ENCODE results near the gene PAQR3. TPM values are rescaled to one million over a fixed set of nuclear protein-coding genes. Genes with fewer than 3 reads are reported as not detected.
"Not testable (repeated sequence)": the region's sequence is repeated elsewhere in the genome, so short reads cannot be mapped to it uniquely, and the experiment has no call there.

PAQR3 gene
- total and polyA plus RNA-seq, 5 donors from 2014 or later, result 6.5 to 23.5 (median 11.2) TPM

DNA sequence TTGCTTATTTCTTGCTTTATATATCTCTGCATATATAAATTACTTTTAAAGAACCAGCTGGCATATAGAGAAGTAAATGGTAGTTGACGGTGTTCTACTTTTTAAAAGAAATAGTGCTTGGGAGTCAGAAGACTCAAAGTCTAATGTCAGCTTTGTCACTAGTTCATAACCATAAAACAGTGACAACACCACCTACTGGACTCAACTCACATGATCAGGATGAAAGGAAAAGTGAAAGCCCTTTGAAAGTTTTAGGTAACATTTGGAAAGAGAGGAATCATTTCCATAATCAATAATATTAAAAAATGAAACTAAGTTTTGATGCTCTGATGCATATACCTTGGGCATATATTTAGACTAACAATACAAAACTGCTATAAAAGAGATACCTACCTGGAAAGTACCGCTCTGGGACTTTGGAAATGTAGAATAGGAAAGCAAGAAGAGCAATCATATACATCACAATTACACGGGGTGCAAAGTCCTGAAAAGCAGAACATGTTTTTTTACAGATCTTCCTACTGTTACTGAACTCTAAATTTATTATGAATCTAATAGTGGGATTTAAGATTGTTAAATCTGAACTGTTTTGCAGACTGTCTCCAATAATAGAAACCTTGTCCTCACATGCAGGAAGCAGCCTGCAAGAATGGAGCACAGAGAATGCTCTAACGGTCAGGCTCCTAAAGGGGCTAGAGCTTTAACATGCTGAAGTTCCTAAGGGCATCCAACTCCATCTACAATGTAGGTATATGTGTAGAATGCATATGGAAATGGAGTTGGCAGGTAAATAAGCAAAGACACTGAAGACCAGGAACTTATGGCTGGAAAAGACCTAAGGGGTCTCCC, 15.6 kb downstream of the PAQR3 start:
- H3K27ac Mint-ChIP-seq, result no peak overlapping the region

DNA sequence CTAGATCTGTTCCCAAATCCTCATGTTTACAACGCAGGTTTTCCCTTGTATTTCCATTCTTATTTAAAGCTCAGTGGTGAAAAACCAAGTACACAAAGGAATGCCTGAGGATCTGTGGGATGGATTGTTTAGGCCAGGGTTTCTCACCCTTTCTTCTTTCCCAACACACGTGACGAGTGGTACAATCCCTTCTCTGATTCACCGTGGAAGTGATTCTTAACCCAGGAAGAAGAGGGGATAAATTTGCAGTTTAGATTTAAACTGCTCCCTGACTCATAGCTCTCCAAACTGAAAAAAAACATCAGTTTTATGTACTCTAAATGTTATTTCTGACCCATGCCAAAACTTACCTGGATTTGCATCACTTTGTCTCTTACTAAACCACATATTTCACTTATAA, 17.0 kb downstream of the PAQR3 start:
- H3K9me3 Mint-ChIP-seq, result no peaks in the 10 kb centered on the region
- Histone ChIP-seq H3K9me3 (ENCODE audit: control insufficient read depth in 2 of 2, low read length in 2 of 2) (no peaks in the 10 kb centered on the region), H3K27ac (ENCODE audit: insufficient read depth, low read length, poor library complexity, severe bottlenecking) (no peak overlapping the region), H3K36me3 (ENCODE audit: control insufficient read depth, insufficient read depth, low read length) (peaks cover 32% of the 10 kb centered on the region), H3K4me1 (ENCODE audit: control insufficient read depth, insufficient read depth, low read length, poor library complexity, severe bottlenecking) (no peaks in the 10 kb centered on the region), H3K27me3 (ENCODE audit: control insufficient read depth, insufficient read depth, low read length) (no peaks in the 10 kb centered on the region), H3K4me3 (ENCODE audit: low read depth, low read length) (no peak overlapping the region)
- H3K36me3 Mint-ChIP-seq, result peaks cover 38% of the 10 kb centered on the region
- no peak overlapping the region for H3K27ac Mint-ChIP-seq
- H3K27me3 Mint-ChIP-seq, result no peaks in the 10 kb centered on the region
- DNase-seq (no peak), ATAC-seq (ENCODE audit: low read depth in 2 of 2) (no peak)
- peaks cover 0 to 16% (median 11%) of the 10 kb centered on the region in 4 donors for H3K4me1 Mint-ChIP-seq
- no peak overlapping the region for H3K4me3 Mint-ChIP-seq

More for the DNA sequence above, 15.6 kb downstream of the PAQR3 start:
- ATAC-seq (ENCODE audit: low read depth in 2 of 2) (no peak), DNase-seq (no peak)
- Mint-ChIP-seq H3K27me3 (no peaks in the 10 kb centered on the region), H3K4me1 (peaks cover 0 to 19% (median 14%) of the 10 kb centered on the region in 4 donors), H3K4me3 (no peak overlapping the region), H3K36me3 (peaks cover 41% of the 10 kb centered on the region), H3K9me3 (no peaks in the 10 kb centered on the region)
- H3K4me3 ChIP-seq (ENCODE audit: low read depth, low read length), result no peak overlapping the region
- no peaks in the 10 kb centered on the region for H3K9me3 ChIP-seq (ENCODE audit: control insufficient read depth in 2 of 2, low read length in 2 of 2)
- no peak overlapping the region for H3K27ac ChIP-seq (ENCODE audit: insufficient read depth, low read length, poor library complexity, severe bottlenecking)
- H3K27me3 ChIP-seq (ENCODE audit: control insufficient read depth, insufficient read depth, low read length), result no peaks in the 10 kb centered on the region
- H3K4me1 ChIP-seq (ENCODE audit: control insufficient read depth, insufficient read depth, low read length, poor library complexity, severe bottlenecking), result no peaks in the 10 kb centered on the region
- H3K36me3 ChIP-seq (ENCODE audit: control insufficient read depth, insufficient read depth, low read length), result peaks cover 34% of the 10 kb centered on the region

DNA sequence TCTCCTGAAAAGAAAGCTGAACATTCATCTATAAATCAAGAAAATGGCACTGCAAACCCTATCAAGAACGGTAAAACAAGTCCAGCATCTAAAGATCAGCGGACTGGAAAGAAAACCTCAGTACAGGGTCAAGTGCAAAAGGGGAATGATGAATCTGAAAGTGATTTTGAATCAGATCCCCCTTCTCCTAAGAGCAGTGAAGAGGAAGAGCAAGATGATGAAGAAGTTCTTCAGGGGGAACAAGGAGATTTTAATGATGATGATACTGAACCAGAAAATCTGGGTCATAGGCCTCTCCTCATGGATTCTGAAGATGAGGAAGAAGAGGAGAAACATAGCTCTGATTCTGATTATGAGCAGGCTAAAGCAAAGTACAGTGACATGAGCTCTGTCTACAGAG, 28.6 kb downstream of the PAQR3 start:
- Histone ChIP-seq H3K36me3 (ENCODE audit: control insufficient read depth, insufficient read depth, low read length) (peaks cover 9% of the 10 kb centered on the region), H3K27me3 (ENCODE audit: control insufficient read depth, insufficient read depth, low read length) (no peaks in the 10 kb centered on the region), H3K4me3 (ENCODE audit: low read depth, low read length) (no peak overlapping the region), H3K4me1 (ENCODE audit: control insufficient read depth, insufficient read depth, low read length, poor library complexity, severe bottlenecking) (no peaks in the 10 kb centered on the region), H3K27ac (ENCODE audit: insufficient read depth, low read length, poor library complexity, severe bottlenecking) (no peak overlapping the region), H3K9me3 (ENCODE audit: control insufficient read depth in 2 of 2, low read length in 2 of 2) (no peaks in the 10 kb centered on the region)
- Mint-ChIP-seq H3K36me3 (peaks cover 20% of the 10 kb centered on the region), H3K27ac (no peak overlapping the region), H3K9me3 (no peaks in the 10 kb centered on the region), H3K4me1 (no peaks in the 10 kb centered on the region), H3K27me3 (no peaks in the 10 kb centered on the region), H3K4me3 (no peak overlapping the region)
- DNase-seq (no peak), ATAC-seq (ENCODE audit: low read depth in 2 of 2) (no peak)

DNA sequence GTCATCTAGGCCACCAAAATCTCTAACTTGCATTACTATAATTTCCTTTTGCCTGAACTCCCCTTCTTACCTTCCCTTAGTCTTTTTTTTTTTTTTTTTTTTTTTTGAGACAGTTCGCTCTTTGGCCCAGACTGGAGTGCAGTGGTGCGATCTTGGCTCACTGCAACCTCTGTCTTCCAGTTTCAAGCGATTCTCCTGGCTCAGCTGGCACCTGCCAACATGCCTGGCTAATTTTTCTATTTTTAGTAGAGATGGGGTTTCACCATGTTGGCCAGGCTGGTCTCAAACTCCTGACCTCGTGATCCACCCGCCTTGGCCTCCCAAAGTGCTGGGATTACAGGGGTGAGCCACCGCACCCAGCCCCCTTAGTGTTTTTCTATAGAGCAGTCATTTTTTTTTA, 30.3 kb downstream of the PAQR3 start:
- not testable (repeated sequence) for H3K4me3 ChIP-seq (ENCODE audit: low read depth, low read length); H3K4me1 ChIP-seq (ENCODE audit: control insufficient read depth, insufficient read depth, low read length, poor library complexity, severe bottlenecking); H3K4me3 Mint-ChIP-seq; H3K27me3 Mint-ChIP-seq; H3K4me1 Mint-ChIP-seq; DNase-seq; ATAC-seq (ENCODE audit: low read depth in 2 of 2); H3K36me3 ChIP-seq (ENCODE audit: control insufficient read depth, insufficient read depth, low read length); H3K27ac ChIP-seq (ENCODE audit: insufficient read depth, low read length, poor library complexity, severe bottlenecking); H3K9me3 Mint-ChIP-seq; H3K27me3 ChIP-seq (ENCODE audit: control insufficient read depth, insufficient read depth, low read length); H3K9me3 ChIP-seq (ENCODE audit: control insufficient read depth in 2 of 2, low read length in 2 of 2); H3K27ac Mint-ChIP-seq
- peaks cover 20% of the 10 kb centered on the region for H3K36me3 Mint-ChIP-seq

DNA sequence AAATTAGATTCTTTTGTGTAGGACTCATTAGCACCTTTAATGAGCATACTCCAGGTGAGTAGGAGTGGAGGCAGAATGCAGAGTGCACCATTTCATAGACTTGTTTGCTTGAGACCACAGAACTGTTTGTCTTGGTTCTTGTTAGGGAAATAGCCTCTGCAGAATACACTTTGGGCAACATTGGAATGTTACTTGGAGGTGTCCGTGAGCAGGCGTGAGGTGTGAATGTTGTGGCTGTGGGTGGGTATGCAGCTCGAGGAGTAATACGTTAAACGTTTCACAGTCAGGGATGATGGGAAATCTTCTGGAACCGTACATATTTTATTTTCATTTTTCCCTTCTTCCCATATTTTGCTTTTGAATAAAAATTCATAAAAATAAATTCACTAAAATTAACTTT, 31.6 kb downstream of the PAQR3 start:
- H3K9me3 Mint-ChIP-seq, result no peaks in the 10 kb centered on the region
- no peaks in the 10 kb centered on the region for H3K4me1 Mint-ChIP-seq

DNA sequence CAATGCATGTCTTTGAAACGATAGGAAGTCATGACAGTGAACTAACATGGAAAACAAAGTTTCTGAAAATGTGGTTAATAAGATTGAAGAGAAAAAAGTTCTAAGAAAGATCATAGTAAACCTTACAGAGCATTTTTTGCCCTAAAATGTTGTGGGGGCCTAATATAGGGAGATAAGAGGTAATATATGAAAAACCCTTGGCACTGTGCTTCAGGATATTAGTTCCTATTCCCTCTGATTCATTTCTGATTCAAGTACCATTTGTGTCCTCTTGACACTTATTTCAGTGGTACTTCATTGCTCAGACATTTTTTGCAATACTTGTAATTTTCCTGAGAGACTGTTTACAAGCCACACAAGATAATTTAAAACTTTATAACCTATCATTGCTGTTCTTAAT, 35.1 kb downstream of the PAQR3 start:
- no peaks in the 10 kb centered on the region for H3K36me3 ChIP-seq (ENCODE audit: control insufficient read depth, insufficient read depth, low read length)
- Mint-ChIP-seq H3K27ac (no peak overlapping the region), H3K4me1 (no peaks in the 10 kb centered on the region), H3K9me3 (no peaks in the 10 kb centered on the region), H3K4me3 (no peak overlapping the region), H3K36me3 (peaks cover 6% of the 10 kb centered on the region), H3K27me3 (no peaks in the 10 kb centered on the region)
- no peak overlapping the region for H3K4me3 ChIP-seq (ENCODE audit: low read depth, low read length)
- no peaks in the 10 kb centered on the region for H3K4me1 ChIP-seq (ENCODE audit: control insufficient read depth, insufficient read depth, low read length, poor library complexity, severe bottlenecking)
- ATAC-seq (ENCODE audit: low read depth in 2 of 2) (no peak), DNase-seq (no peak)
- H3K9me3 ChIP-seq (ENCODE audit: control insufficient read depth in 2 of 2, low read length in 2 of 2), result no peaks in the 10 kb centered on the region
- no peaks in the 10 kb centered on the region for H3K27me3 ChIP-seq (ENCODE audit: control insufficient read depth, insufficient read depth, low read length)
- no peak overlapping the region for H3K27ac ChIP-seq (ENCODE audit: insufficient read depth, low read length, poor library complexity, severe bottlenecking)

More for the DNA sequence above, 31.6 kb downstream of the PAQR3 start:
- Histone ChIP-seq H3K36me3 (ENCODE audit: control insufficient read depth, insufficient read depth, low read length) (peaks cover 9% of the 10 kb centered on the region), H3K4me1 (ENCODE audit: control insufficient read depth, insufficient read depth, low read length, poor library complexity, severe bottlenecking) (no peaks in the 10 kb centered on the region), H3K4me3 (ENCODE audit: low read depth, low read length) (no peak overlapping the region), H3K9me3 (ENCODE audit: control insufficient read depth in 2 of 2, low read length in 2 of 2) (no peaks in the 10 kb centered on the region), H3K27me3 (ENCODE audit: control insufficient read depth, insufficient read depth, low read length) (no peaks in the 10 kb centered on the region), H3K27ac (ENCODE audit: insufficient read depth, low read length, poor library complexity, severe bottlenecking) (no peak overlapping the region)
- Mint-ChIP-seq H3K4me3 (no peak overlapping the region), H3K27me3 (no peaks in the 10 kb centered on the region), H3K27ac (no peak overlapping the region), H3K36me3 (peaks cover 20% of the 10 kb centered on the region)
- no peak for ATAC-seq (ENCODE audit: low read depth in 2 of 2)
- no peak for DNase-seq

DNA sequence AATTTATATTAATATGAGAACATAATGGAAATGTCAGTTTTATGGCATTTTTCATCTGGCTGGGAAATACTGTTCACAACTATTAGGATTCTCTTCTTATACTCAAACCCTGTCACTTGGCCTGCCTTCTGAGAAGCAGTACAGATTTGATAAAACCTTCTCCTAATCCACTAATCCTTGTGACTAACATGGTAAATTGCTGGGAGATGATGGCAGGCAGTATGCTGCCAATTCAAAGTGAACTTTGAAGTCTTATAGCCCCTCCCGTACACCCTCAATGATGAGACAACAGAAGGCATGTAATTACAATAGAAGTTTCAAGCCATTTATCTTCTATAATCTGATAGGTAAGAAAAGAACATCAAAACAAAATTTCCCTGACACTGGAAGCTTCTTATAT, 36.9 kb downstream of the PAQR3 start:
- Histone ChIP-seq H3K9me3 (ENCODE audit: control insufficient read depth in 2 of 2, low read length in 2 of 2) (no peaks in the 10 kb centered on the region), H3K4me1 (ENCODE audit: control insufficient read depth, insufficient read depth, low read length, poor library complexity, severe bottlenecking) (no peaks in the 10 kb centered on the region), H3K27ac (ENCODE audit: insufficient read depth, low read length, poor library complexity, severe bottlenecking) (no peak overlapping the region), H3K4me3 (ENCODE audit: low read depth, low read length) (no peak overlapping the region), H3K36me3 (ENCODE audit: control insufficient read depth, insufficient read depth, low read length) (no peaks in the 10 kb centered on the region), H3K27me3 (ENCODE audit: control insufficient read depth, insufficient read depth, low read length) (no peaks in the 10 kb centered on the region)
- no peaks in the 10 kb centered on the region for H3K4me1 Mint-ChIP-seq
- no peak overlapping the region for H3K27ac Mint-ChIP-seq
- peaks cover 6% of the 10 kb centered on the region for H3K36me3 Mint-ChIP-seq
- no peaks in the 10 kb centered on the region for H3K27me3 Mint-ChIP-seq
- peaks cover 0 to 2% (median 0%) of the 10 kb centered on the region in 7 donors for H3K9me3 Mint-ChIP-seq
- DNase-seq (no peak), ATAC-seq (ENCODE audit: low read depth in 2 of 2) (no peak)
- no peak overlapping the region for H3K4me3 Mint-ChIP-seq

DNA sequence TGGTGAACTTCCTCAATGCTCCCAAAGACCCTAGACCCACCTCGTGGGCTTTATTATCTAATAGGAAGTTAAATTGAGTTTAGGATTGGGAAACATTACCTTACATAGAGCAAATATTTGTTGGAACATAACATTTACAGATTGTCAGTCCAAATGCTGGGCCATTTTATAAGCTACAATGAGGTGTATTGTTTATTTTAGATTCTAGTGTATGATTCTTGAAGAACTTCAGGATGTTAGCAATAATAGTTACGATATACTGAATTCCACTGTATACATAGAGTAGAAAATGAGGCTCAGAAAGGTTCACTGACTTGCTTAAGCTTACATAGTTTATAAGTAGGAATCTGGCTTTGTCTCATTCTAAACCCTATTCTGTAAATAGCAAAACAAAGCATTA, 37.4 kb downstream of the PAQR3 start:
- H3K27ac ChIP-seq (ENCODE audit: insufficient read depth, low read length, poor library complexity, severe bottlenecking), result no peak overlapping the region
- Mint-ChIP-seq H3K27me3 (no peaks in the 10 kb centered on the region), H3K9me3 (peaks cover 0 to 2% (median 0%) of the 10 kb centered on the region in 7 donors), H3K36me3 (peaks cover 6% of the 10 kb centered on the region), H3K27ac (no peak overlapping the region), H3K4me3 (no peak overlapping the region), H3K4me1 (no peaks in the 10 kb centered on the region)
- no peak overlapping the region for H3K4me3 ChIP-seq (ENCODE audit: low read depth, low read length)
- H3K27me3 ChIP-seq (ENCODE audit: control insufficient read depth, insufficient read depth, low read length), result no peaks in the 10 kb centered on the region
- no peaks in the 10 kb centered on the region for H3K4me1 ChIP-seq (ENCODE audit: control insufficient read depth, insufficient read depth, low read length, poor library complexity, severe bottlenecking)
- DNase-seq, result no peak
- no peaks in the 10 kb centered on the region for H3K36me3 ChIP-seq (ENCODE audit: control insufficient read depth, insufficient read depth, low read length)
- ATAC-seq (ENCODE audit: low read depth in 2 of 2), result no peak
- H3K9me3 ChIP-seq (ENCODE audit: control insufficient read depth in 2 of 2, low read length in 2 of 2), result no peaks in the 10 kb centered on the region
